Suprapubic skin (tissue), 3 donors: ENCODE data around the gene ZC3H15.

ENCODE experiments used
- CTCF ChIP-seq, 2 donors: fragments of 200-600 bp in 1 of 2; fragments of 450-650 bp in 1 of 2; sonication (generic) in 1 of 2; IDR thresholded peaks; one replicate each; pipeline ENCODE4 v1.5.1; 2016 to 2019; ENCODE audit warnings: antibody characterized with exemption in 2 of 2, mild to moderate bottlenecking in 1 of 2, moderate library complexity in 1 of 2
- POLR2AphosphoS5 ChIP-seq, 3 donors: sonication (generic); formaldehyde crosslinking; IDR thresholded peaks; one replicate each; pipeline ENCODE4 v1.6.1; 2017; ENCODE audit warnings: antibody characterized with exemption in 3 of 3

GRCh38 chr2:186485871-186486650 is at the start of gene ZC3H15:
- TF ChIP-seq CTCF (IDR thresholded peaks at IDR 0.05) (no peak), POLR2AphosphoS5 (IDR thresholded peaks at IDR 0.05) (peak; percentile 17 to 83 (median 82))
